Activated CD8-positive, alpha-beta memory T cell treated with anti-CD3 and anti-CD28 coated beads, Interleukin-2, amount 50 U/mL, for 24 hours (primary cell): Measurements from ENCODE around the gene CIB2.

Experiments
- DNase-seq: peaks from one replicate; pipeline ENCODE4 v3.0.0-alpha.2; 2020; ENCODE audit errors: extremely low read depth

CIB2 gene

GRCh38 chr15:78065973-78066946 is 65.0 kb downstream of the CIB2 start:
- DNase-seq: no peak

- DNase-seq: no peak
These were observed 65.9 kb downstream of the CIB2 start for GRCh38 chr15:78065284-78065872.

GRCh38 chr15:78064544-78064943 is 66.7 kb downstream of the CIB2 start:
- no peak for DNase-seq

DNA sequence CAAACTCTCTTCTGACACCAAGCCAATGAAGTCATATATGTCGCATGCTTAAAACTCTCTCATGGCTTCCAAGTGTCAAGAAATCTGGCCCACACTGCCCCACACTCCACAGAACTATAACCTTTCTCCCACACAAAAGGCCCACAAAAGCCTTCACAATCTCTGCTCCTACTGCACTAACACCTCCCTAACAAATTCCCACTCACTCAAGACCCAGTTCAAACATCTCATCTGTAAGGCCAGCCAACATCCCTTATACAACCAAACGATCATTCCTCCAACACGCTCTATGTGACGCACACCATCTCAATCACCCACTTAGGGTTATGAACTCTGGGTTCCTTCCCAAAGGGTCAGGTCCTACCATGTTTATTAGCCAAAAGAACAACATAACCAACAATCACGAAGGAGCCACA is 67.3 kb downstream of the CIB2 start:
- DNase-seq: no peak

DNA sequence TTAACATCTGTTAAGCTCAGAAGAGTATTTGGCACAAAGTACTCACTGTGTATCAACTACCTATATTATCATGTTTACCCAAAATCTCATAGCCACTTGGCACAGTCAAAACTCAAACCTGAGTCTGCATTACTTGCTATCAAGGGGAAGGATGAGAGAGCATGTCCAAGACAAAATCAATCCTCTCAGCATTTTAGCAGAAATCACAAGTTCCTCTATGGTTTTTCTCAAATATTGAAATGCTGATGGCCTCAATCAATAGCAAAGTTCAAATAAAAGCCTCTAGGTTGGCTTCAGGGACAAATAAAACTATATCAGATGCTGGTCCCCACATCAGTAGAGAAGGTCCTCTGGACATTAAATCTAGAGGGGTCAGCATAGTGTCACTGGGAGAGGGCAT is 68.0 kb downstream of the CIB2 start:
- no peak for DNase-seq

DNA sequence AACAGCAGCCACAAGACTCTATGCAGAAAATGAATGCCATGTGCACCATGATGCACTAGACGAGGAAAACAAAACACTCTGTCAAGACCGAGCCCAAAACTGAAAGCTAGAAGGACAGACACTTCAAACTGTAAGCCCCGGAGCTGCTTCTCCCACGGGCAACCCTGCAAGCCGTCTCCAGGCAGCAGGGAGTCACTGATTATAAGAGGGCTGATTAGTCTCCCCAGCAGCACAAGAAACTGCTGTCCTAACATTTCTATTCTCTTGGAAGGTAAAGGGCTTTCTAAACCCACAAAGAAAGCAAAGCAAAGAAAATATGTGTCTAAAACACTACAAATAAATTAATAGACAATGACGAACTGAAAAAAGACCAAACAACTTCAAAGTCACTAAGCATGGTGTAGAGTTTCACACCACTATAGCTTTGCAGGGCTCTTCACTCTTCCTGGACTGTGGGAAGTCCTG is 69.2 kb downstream of the CIB2 start:
- no peak for DNase-seq

DNA sequence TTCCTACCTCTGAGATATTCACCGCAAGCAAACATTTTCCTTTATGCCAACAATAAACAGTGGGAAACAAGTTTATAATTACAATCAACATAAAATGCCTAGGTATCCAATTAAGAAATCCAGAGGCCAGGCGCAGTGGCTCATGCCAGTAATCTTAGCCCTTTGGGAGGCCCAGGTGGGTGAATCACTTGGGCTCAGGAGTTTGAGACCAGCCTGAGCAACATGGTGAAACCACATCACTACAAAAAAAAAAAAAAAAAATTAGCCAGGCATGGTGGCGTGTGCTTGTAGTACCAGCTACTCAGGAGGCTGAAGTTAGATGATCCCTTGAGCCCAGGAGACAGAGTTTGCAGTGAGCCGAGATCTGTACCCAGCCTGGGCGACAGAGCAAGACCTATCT is 71.0 kb downstream of the CIB2 start:
- DNase-seq: no peak

GRCh38 chr15:78059110-78059839 is 72.0 kb downstream of the CIB2 start:
- DNase-seq: no peak

- no peak for DNase-seq
These were observed 72.8 kb downstream of the CIB2 start for GRCh38 chr15:78058401-78058935.

DNA sequence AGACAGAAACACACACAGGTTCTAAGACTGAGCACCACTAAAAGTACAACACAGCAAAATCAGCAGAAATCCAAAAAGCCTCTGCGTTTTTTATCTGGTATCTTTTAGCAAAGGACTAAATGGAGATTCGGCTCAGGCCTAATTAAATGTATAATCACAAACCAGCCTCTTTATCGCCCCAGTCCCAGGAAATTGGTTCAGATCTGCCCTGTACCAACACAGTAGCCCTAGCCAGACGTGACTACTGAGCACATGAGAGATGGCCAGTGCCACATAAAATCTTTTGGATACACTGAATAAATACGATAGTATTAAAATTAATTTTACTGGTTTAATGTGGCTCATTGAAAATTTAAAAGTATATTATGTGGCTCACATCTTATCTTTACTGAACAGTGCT is 73.4 kb downstream of the CIB2 start:
- no peak for DNase-seq

DNA sequence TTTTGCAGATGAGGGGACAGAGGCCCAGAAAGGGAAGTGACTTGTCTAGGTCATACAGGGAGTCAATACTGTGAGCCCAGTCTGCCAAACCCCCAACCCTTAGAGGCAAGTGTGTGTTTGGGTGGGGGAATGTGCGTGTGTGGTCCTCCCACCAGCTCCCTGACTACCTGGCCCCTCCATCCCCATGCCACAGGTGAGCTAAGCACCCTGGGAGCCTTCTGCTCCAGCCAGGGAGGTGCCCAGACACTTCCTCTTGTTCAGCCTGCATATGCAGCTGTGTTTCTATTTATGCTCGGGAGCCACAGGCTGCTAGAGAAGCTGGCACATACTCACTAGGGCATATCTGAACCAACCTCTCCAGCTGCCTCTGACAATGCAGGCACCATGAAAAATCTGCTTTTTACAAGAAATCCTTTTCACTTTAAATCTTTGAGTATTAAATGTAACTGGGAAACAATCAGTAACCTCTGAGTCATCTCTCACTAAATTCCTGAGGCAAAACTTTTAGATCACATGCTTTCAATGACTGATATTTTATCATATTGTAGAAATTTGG is 74.5 kb downstream of the CIB2 start:
- DNase-seq: no peak

DNA sequence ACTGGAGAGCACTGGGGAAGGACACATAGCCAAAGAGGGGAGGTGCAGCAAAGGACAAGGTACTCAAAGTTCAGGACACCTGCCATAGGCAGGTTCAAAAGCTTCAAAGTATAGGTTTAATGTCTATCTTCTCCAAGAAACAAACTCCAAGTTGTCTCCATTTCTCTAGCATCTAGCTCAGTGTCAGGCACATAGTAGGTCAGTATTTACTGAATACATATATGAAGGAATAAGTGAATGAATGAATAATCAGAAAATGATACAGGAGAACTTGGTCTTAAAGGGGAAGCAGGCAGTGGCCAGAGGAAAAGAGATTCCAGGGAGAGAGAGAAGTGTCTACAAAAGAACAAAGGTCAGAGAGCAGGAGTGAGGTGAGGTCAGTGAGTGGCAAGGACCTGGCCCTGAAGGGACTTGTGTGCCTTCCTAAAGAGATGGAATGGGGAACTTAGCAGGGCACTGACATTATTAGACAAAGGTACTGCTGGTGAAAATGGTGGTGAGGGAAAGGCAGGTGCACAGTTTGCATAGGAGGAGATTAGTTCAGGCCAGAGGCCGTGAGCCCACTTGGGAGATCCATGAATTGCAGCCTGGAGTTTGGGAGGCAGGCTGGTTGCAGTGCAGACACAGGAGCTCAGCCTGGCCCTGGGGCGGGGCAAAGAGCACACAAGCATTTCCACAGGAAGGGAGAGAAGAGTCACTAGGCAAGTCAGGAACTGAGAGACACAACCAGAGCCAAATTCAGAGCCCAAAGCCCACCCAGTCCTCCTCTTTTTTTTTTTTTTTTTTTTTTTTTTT is 75.1 kb downstream of the CIB2 start:
- DNase-seq: no peak

DNA sequence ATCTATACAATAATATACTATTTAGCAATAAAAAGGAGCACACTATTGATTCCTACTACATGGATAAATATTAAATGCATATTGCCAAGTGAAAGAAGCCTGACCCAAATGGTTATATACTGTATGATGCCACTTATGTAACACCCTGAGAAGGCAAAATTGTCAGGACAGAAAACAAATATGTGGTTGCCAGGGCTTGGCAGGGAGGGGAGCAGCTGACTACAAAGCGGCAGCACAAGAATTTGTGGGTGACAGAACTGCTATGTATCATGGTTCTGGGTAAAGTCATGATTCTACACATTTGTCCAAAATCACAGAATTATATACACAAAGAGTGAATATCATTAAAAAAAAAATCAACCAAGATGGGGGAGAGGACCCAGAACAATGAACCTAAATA is 76.3 kb downstream of the CIB2 start:
- DNase-seq: no peak
